ENCODE data around the gene MRPS9.

Gene MRPS9

DNA sequence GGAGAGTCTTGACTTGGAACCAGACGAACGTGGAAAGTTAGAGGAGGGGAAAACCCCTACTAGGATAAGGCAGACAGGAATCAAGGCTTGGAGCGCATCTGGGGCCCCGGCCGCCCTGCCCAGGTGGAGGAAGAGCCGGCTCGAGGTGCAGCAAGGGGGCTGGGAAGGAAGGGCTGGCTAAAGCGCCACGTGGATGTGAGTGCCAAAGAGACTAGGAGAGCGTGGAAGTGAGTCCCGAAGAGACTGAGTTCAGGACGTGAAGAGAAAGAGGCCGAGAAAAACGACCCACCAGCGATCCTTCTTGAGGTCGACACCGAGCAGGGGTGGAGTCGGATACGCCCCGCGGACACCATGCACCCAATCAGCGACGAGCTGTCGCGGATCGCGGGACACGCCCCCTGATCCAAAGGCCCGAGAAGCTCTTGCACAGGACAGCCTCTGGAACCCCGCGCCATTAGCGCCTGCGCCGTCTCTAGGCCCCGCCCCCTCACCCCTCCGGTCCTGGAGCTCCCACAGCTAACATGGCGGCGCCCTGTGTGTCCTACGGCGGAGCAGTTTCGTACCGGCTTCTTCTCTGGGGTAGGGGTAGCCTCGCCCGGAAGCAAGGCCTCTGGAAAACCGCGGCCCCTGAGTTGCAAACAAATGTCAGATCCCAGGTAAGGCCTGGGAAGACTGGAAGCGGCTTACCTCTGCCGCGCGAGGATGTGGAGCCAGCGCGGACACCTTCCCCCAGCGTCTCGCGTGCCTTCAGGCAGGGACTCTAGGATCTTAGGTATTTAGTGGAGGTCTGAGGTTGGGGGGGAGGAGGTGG lies at the start of gene MRPS9:
MRPS9 (plus strand) TSS at position 498 of the 811 bp plus-strand sequence; CDS start at position 522, 24 bp downstream.
- peak; percentile 97 for DNase-seq

DNA sequence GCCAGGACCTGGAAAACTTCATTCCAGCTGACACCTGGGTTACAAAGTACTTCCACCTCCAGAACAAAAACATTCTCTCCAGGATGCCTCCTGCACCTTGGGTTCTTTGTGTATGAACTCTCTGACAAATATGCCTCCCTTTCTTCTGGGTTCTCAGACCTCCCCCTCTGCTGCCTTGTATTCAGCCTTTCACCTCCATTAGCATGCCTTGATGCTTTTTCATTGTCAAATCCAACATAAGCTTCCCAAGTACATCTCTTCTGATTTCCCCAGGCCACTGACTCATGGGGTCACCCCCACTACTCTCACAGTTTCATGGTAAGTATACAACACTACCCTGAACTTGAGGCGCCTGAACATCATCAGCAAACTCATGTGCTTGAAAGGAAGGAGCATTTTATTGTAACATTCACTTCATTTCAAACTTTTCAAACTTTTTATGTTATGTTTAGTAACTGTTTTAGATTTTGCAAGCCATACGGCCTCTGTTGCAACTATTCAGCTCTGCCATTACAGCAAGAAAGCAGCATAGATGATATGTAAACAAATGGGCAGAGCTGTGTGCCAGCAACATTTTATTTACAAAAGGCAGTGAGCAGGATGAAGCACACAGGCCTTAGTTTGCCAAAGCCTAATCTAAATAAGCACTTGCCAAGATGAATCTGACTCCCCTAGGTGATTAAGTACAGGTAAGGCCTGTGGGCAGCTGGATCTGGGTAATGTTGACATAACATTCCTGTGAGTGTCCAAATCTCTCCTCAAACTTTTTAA lies 32.5 kb upstream of the MRPS9 start:
- DNase-seq, result no peak

DNA sequence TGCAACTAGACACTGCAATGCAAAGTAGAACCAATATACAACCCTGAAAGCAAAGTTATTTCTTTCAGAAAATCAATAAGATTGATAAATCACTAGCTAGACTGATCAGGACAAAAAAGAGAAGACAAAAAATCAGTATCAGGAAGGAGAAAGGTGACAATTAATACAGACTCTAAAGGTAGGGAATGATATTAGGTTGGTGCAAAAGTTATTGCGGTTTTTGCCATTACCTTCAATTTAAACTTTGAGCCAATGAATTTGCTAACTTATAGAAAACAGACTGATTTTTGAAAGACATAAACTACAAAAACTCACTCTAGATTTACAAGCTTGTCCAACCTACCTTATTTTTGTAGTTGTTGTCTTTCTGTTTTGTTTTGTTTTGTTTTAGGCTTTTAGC lies 30.5 kb upstream of the MRPS9 start:
- DNase-seq, result no peak

DNA sequence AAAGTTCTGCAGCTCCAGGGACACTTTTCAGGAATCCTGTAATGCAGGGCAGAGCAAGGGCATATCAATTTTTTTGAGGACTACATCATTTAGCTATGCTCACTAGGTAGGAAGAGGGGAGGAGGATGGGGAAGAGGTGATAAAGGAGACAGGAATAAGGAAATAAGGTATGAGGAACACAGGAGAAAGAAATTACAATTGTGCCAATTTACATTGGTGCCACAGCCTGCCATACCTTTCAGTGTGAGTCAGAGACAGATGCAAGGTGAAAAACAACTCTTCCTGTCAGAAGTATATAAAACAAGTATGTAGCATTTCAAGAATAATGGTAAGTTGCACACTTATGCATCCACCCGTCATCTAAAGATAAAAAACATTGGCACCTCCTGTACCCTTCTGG lies 5.4 kb upstream of the MRPS9 start:
- DNase-seq, result no peak

DNA sequence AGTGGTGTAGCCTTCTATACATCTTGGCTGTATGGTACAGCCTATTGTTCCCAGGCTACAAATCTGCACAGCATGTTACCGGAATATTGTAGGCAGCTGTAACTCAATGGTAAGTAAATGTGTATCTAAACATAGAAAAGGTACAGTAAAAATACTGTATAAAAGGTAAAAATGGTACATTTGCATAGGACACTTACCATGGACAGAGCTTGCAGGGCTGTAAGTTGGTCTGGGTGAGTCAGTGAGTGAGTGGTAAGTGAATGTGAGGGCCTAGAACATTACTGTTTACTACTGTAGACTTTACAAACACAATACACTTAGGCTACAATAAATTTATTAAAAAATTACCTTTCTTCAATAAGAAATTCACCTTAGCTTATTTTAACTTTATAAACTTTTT lies 3.7 kb upstream of the MRPS9 start:
- no peak for DNase-seq

DNA sequence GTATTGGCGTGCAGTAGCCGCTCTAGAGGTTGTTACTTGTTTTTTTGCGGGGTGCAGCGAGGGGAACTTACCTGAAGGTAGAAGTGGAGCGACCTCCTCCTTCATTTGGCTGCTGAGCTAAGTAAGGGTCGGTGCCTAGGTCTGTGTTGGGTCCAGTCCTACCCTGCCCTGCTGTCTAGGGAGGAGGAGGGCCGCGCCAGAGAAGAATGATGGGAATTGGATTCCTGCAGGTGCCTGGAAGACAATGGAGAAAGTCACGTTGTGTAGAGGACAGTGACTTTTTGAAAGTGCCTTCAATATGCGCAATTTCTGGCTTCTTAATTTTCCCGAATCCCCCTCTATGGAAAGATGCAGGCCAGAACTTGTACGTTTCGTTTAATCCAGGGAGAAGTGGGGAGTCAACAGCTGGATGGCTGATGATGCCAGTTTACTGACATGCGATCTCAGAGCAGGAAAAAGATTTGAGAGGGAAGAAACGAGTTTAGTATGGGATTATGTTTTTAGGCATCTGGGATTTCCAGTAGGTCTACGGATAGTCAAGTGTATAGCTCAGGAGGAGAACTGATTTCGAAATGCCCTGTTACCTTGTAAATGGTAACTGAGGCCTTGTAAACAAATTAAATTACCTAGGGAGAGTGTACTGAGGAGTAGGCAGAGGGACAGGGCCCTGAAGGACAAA lies 653 bp downstream of the MRPS9 start:
- no peak for DNase-seq

DNA sequence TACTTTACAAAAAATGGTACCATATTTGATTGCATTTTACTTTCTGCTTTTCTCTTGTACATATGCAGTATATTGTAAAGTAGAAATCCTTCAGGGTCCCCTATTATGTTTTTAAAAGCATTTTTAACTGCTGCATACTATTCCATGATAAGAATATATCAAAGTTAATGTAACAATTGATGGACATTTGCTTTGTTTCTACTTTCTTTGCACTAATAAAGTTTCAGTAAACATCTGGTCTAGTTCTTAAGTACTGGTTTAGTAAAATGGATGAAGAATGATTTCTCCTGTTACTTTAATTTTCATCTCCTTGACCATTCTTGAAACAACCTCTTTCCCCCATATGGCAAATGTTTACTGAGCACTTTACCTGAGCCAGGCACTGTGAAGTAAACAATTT lies 1.7 kb downstream of the MRPS9 start:
- DNase-seq, result no peak

DNA sequence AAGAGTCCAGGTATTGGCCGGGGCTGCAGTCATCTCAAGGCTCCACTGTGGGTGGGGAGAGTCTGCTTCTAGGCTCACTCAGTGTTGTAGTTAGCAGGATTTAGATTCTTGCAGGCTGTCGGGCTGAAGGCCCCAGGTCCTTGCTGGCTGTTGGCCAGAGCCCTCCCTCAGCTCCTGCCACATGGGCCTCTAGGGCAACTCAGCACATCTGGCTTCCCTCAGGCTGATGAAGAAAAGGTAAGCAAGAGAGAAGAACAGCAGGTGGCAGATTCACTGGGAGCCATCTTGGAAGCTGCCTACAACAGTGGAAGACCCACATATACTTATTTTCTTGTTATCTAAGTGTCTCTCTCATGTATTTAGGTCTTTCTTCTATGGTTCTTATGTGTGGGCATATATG lies 4.3 kb downstream of the MRPS9 start:
- DNase-seq, result no peak

DNA sequence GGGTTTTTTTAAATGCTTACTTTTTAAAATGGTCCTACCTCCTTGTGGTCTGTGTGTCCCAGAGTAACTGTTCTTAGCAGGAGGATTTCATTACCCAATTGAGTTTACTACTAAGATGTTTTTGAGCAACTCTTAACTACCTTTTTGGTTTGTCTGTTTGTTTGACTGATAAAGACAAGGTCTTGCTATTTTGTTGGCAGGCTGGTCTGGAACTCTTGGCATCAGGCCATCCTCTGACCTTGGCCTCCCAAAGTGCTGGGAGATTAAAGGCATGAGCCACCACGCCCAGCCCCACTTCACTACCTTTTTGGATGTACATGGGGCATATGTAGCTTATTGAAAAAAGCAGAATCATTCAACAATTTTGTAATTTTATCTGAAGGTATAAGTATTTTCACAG lies 14.9 kb downstream of the MRPS9 start:
- DNase-seq, result no peak

DNA sequence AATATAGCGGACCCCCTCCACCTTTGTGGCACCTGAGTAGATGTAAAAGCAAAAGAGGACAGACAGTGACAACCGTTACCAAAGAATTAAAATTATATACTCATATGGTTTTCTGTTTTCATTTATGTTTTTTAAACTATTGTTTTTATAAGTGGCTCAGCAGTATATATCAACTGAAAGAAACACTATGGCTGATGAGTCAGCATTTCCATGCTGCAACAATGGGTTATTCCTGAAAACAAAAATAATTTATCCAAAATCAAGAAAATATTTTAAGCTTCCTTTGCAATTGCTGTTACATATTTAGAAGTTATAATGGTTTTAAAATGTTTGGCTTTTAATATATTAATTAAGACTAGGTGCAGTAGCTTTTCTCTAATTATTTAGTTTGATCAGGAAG lies 17.7 kb downstream of the MRPS9 start:
- DNase-seq, result no peak

DNA sequence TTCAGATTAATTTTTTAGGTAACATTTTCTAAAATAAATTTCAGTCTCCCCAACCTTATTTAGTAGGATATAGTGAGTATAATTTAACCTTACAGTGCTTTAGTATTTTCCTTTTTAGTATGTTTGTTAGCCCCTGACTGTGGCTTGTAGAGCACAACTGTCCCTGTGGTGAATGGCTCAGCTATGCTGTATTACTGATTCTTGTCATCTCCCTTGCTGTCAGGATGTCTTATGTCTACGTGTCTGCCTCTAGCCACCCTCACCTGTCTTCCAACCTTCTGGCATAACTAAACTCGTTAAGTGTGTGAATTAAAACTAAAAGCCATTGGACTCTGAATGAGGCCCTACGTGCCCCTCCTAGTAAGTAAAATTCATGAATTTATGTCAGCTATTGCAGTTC lies 18.4 kb downstream of the MRPS9 start:
- DNase-seq, result no peak

DNA sequence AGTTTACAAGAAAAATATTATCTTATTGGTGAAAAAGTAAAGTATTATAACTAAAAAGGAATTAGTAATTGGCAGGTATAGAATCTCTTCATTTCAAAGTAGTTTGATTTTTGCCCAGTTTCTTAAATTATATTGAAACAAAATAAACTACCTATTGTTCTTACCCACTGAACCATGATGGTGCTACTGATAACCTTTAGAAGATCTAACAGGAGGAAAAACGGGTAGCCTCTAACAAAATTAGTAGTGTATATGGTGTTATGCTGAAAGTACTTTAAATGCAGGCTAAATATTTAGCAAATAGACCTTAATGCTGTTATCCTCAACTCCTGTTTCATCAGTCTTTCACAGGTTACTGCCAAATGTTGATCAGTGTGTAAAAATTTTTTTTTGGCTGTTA lies 19.1 kb downstream of the MRPS9 start:
- DNase-seq, result no peak

DNA sequence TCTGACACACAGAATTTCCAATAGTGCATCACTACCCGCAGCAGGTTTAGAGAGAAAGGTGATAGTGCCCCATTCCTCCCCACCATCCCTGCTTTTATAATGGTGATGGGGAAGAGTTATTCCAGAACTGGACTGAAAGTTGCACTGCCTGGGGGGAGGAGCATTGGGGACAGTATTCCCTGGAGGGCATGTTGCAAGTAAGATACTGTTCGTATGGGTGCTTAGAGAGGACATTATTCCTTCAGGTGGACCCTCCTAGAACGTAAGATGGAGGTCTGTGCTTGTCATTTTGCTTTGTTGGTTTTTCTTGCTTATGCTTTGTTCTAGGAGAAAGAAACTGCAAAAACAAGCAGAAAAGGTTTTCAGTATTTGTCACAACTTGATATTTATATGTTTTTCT lies 23.7 kb downstream of the MRPS9 start:
- DNase-seq, result no peak

DNA sequence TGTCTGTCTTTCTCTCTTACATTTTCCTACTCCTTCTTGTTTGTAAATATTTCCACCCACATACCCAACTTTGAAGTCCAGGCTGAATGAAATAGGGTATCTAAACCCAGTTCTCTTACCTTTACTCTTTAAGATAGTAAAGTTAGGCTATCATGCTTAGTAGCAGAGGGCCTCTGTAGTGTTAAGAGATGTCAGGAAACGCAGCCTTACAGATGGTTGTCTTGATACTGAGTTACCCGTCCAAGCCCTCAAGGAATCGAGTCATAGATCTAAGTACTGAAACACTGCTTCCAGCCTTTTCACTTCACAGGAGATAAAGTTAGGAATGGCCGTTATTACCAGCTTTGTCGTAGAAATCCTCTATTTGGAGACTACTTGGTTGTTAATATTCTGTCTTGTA lies 24.3 kb downstream of the MRPS9 start:
- no peak for DNase-seq

DNA sequence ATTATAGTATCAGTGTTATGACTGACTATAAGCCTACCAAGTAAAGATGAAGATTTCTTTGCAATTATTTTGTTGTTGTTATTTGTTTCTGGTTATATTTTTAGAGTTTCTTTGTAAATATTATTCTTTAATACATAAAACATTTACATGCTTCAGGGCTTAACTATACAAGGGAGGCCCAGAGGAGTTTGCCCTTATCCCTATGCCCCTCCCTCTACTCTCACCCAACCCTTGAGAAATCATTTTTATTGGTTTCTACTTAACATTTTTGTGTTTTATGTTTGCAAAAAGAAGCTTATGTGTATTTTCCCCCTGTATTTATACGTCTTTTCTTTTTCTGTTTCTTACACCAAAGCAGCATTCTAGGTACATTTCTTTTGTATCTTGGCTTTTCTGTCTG lies 30.5 kb downstream of the MRPS9 start:
- no peak for DNase-seq

DNA sequence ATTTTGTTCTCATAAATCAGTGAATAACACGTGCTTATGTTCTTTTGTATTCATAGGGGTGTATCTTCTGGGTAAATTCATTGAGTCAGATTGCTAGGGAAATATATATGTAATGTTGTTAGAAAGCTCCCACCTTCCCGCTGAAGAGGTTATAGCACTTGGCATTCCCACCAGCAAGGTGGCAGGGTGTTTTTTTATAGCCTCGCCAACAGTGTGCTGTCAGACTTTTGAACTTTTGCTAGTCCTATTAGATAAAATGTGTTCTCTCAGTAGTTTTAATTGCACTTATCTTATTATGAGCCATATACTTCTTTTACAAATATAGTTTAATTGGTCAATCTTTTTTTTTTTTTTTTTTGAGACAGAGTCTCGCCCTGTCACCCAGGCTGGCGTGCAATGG lies 31.0 kb downstream of the MRPS9 start:
- DNase-seq, result no peak

DNA sequence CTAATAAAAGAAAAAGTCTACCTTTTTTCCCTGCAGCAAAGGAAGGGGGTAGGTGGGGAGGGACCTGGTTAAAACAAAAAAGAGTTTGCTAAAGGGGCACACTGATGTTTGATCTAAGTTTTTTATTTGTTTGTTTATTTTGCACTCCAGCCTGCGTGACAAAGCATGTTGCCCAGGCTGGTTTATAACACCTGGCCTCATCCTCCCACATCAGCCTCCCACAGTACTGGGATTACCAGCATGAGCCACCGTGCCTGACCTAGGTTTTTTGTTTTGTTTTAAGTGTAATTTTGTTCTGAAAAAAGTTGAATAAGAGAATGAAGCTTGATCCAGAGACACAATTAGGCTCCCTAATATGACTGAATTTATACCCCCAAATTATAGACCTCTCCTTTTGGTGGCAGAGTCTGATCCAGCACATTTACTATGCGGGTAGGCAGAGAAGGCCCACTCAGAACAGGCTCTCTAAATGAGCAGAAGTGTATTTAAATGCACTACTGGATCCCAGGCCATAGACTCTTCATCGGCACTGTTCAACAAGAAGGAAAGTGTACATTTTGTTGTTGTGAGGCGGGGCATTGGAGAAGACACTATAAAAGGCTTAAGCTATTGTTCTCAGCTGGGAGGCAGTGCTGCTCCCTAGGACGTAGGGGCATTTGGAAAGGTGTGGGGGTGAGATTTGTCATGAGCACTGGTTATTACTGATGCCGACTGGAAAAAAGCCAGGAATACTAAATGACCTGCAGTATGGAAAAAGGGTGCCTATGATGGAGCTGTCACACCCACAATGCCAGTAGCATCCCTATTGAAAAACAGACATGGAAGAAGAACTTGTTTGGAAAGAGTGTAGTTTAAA lies 32.4 kb downstream of the MRPS9 start:
- no peak for DNase-seq

DNA sequence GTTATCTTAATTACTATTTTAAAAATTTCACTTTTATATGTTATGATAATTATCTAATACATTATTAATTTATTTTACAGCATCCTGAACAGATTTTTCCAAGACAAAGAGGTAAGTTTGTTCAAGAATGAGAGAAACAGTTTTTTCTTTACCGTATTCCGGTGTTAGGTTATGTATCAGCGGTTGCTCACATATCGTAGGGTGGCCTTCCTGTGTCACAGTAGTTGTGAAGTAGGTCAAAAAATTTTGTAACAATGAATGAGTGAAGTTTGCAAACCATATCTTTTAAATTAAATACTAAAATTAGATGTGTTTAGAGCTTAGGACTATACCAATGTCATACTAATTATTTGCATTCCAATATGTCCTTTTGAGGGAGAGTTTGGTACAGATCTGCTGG lies 33.5 kb downstream of the MRPS9 start:
- DNase-seq, result no peak

DNA sequence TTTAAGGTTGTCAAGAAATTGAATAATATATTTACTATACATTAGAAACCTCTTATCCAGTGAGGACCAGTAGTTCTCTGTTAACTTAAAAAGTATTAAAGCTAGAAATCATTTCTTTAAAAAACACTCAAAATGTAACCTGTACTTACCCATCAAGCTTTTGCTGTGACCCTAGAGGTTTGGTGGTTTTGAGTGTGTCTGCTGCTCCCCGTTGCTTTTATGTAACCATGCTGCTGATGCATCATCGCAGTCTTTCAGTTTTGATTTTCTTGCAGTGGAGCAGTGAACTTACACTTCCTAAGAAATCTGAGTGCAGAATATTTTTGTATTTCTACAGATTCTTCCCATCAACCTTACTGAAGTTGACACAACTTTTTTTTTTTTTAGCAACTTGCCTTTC lies 34.2 kb downstream of the MRPS9 start:
- peak; percentile 31 for DNase-seq

DNA sequence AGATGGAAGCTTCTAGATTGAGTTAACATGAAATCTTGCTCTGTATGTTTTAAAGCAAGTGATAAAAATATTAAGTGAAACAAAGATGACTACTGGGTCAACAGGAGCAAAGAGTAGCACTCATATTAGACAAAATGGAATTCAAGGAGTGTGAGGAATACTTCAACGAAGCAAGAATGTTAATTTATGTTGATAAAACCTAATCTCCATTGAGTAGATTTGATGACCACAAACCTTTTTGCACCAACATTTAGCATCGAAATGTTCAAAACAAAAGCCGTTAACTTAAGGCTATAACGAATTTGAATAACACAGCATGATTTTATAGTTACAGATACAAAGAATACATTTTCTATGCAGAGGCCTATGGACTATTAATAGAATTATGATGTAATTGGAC lies 35.7 kb downstream of the MRPS9 start:
- DNase-seq, result no peak

DNA sequence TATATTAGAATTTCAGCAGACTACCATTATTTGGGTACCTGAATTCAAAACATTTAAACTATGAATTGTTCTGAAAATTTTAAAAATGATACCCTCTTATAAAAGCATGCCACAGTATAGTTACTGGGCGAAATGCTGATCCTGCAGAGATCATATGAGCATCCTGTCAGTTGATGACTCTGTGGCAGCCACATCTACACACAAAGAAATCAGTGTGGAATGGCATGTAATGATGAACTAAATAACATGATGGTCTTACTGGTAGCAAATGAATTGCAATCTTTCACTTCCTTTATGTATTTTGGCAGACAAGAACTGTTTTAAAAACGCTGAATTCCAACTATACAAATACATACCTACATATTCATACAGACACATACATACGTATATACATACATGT lies 38.3 kb downstream of the MRPS9 start:
- no peak for DNase-seq

DNA sequence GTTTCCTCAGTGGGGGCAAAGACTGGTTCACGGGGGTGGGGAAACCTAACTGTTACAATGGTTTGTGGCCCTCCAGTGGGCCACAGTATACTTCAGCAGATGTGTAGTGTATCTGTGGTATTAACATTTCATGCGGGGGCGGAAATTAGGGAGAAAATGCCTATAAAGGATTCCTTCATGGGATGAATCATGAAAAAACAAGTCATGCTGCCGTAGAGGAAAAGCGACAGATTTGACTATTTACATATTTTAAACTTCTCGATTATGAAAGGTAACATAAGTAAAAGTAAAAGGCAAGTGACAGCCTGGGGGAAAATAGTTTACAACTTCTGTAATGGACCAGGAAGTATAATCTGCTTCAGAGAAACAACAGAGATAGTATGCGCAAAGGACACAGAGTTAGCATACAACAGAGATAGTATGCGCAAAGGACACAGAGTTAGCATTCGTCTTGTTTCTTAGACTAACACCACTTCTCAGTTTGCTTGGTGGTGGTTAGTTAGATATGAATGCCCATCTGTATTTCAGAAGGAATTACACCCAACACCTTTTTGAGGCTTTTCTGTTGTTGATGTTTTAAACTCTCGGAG lies 41.1 kb downstream of the MRPS9 start:
- DNase-seq, result no peak

DNA sequence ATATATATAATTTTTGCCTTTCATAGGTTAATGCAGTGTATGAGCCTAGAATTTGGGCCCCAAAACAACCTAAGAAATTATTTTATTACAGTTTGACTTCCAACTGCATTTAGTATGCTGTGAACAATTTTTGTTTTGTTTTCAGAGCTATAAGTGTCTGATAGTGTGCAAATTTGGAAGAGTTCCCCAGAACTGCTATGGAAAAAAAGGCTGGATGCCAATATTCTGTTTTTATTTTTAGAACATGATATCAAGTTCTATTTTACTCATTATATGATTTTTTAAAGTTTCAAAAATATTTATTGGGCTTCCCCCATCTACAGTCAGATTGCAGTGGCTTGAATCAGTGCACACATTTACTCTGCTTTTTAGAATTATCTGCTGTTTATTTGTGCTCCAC lies 42.6 kb downstream of the MRPS9 start:
- DNase-seq, result no peak

Data from stimulated activated CD8-positive, alpha-beta memory T cell treated with anti-CD3 and anti-CD28 coated beads, Interleukin-4, amount 100 ng/mL, for 48 hours (primary cell).